ENCODE data around the gene LASP1NB.
A peak's percentile ranks its signal among the peaks of the same experiment; 100 is the strongest.

The LASP1NB gene

GRCh38 chr17:38960402-38960801 lies 35.0 kb downstream of the LASP1NB start:
- Histone ChIP-seq H3K36me3 (ENCODE audit: control insufficient read depth in 1 of 2, insufficient read depth in 2 of 2, low read length in 2 of 2) (no peaks in the 10 kb centered on the region), H3K4me1 (ENCODE audit: control insufficient read depth in 1 of 2, insufficient read depth in 2 of 2, low read length in 2 of 2) (no peaks in the 10 kb centered on the region), H3K4ac (ENCODE audit: low read depth, low read length) (no peak overlapping the region), H3K27me3 (ENCODE audit: insufficient read depth, low read length) (no peaks in the 10 kb centered on the region), H3K9ac (ENCODE audit: low read length) (no peak overlapping the region), H3K14ac (ENCODE audit: low read length) (no peak overlapping the region), H2BK120ac (ENCODE audit: insufficient read depth, low read length, poor library complexity) (no peak overlapping the region), H2AFZ (ENCODE audit: insufficient read depth, low read length, poor library complexity) (no peak overlapping the region), H4K8ac (ENCODE audit: low read depth, low read length) (no peak overlapping the region), H2AK5ac (ENCODE audit: low read length) (no peak overlapping the region), H3K9me3 (ENCODE audit: insufficient read depth, low read depth, low read length) (no peaks in the 10 kb centered on the region), H3K79me1 (ENCODE audit: low read length) (no peaks in the 10 kb centered on the region), H3K4me3 (ENCODE audit: low read depth, low read length) (no peak overlapping the region), H3K18ac (ENCODE audit: low read length) (no peak overlapping the region), H2BK5ac (ENCODE audit: low read depth, low read length, poor library complexity) (no peak overlapping the region), H3K23ac (ENCODE audit: low read length) (no peak overlapping the region), H3K27ac (ENCODE audit: low read depth, low read length) (no peak overlapping the region), H3K79me2 (ENCODE audit: control insufficient read depth, insufficient read depth, low read length, poor library complexity) (no peaks in the 10 kb centered on the region), H4K91ac (ENCODE audit: low read depth, low read length) (no peak overlapping the region), H2BK12ac (ENCODE audit: low read length) (no peak overlapping the region), H4K12ac (ENCODE audit: low read depth, low read length) (no peak overlapping the region), H3K4me2 (ENCODE audit: low read length) (no peak overlapping the region)
- no CpG with 5 or more reads among the region's 5 CpGs for WGBS (ENCODE audit: extremely low coverage, insufficient coverage, insufficient read length)
- no peak for DNase-seq

- Histone ChIP-seq H3K36me3 (ENCODE audit: control insufficient read depth in 1 of 2, insufficient read depth in 2 of 2, low read length in 2 of 2) (peaks cover 0 to 2% of the 10 kb centered on the region in 2 experiments), H3K4ac (ENCODE audit: low read depth, low read length) (no peak overlapping the region), H3K4me2 (ENCODE audit: low read length) (no peak overlapping the region), H3K9me3 (ENCODE audit: insufficient read depth, low read depth, low read length) (no peaks in the 10 kb centered on the region), H2BK5ac (ENCODE audit: low read depth, low read length, poor library complexity) (no peak overlapping the region), H4K12ac (ENCODE audit: low read depth, low read length) (no peak overlapping the region), H2BK12ac (ENCODE audit: low read length) (no peak overlapping the region), H3K79me1 (ENCODE audit: low read length) (no peaks in the 10 kb centered on the region), H2AFZ (ENCODE audit: insufficient read depth, low read length, poor library complexity) (no peak overlapping the region), H3K4me3 (ENCODE audit: low read depth, low read length) (no peak overlapping the region), H3K79me2 (ENCODE audit: control insufficient read depth, insufficient read depth, low read length, poor library complexity) (no peaks in the 10 kb centered on the region), H3K27ac (ENCODE audit: low read depth, low read length) (no peak overlapping the region), H3K23ac (ENCODE audit: low read length) (no peak overlapping the region), H3K18ac (ENCODE audit: low read length) (no peak overlapping the region), H4K8ac (ENCODE audit: low read depth, low read length) (no peak overlapping the region), H2AK5ac (ENCODE audit: low read length) (no peak overlapping the region), H3K27me3 (ENCODE audit: insufficient read depth, low read length) (no peaks in the 10 kb centered on the region), H4K91ac (ENCODE audit: low read depth, low read length) (no peak overlapping the region), H3K9ac (ENCODE audit: low read length) (no peak overlapping the region), H3K14ac (ENCODE audit: low read length) (no peak overlapping the region), H3K4me1 (ENCODE audit: control insufficient read depth in 1 of 2, insufficient read depth in 2 of 2, low read length in 2 of 2) (no peaks in the 10 kb centered on the region), H2BK120ac (ENCODE audit: insufficient read depth, low read length, poor library complexity) (no peak overlapping the region)
- no CpG with 5 or more reads among the region's 4 CpGs for WGBS (ENCODE audit: extremely low coverage, insufficient coverage, insufficient read length)
- DNase-seq: no peak
Observed at GRCh38 chr17:38961413-38961812, 36.0 kb downstream of the LASP1NB start.

GRCh38 chr17:38967290-38967738 lies 41.9 kb downstream of the LASP1NB start, which contains the start of gene FBXO47:
FBXO47 (minus strand) TSS chr17:38967403; CDS start chr17:38963025, 4,378 bp downstream.
- no peak within 1 kb of the TSS for H3K9ac ChIP-seq (ENCODE audit: low read length)
- peak within 1 kb of the TSS; percentile 14 for H4K12ac ChIP-seq (ENCODE audit: low read depth, low read length)
- no peaks in the 10 kb centered on the region for H3K9me3 ChIP-seq (ENCODE audit: insufficient read depth, low read depth, low read length)
- peaks cover 0 to 3% of the 10 kb centered on the region in 2 experiments for H3K4me1 ChIP-seq (ENCODE audit: control insufficient read depth in 1 of 2, insufficient read depth in 2 of 2, low read length in 2 of 2)
- H3K27ac ChIP-seq (ENCODE audit: low read depth, low read length): no peak within 1 kb of the TSS
- H4K8ac ChIP-seq (ENCODE audit: low read depth, low read length): peak within 1 kb of the TSS; percentile 80
- no peak within 1 kb of the TSS for H2BK120ac ChIP-seq (ENCODE audit: insufficient read depth, low read length, poor library complexity)
- peak within 1 kb of the TSS; percentile 13 for H3K4me3 ChIP-seq (ENCODE audit: low read depth, low read length)
- H3K4me2 ChIP-seq (ENCODE audit: low read length): peak within 1 kb of the TSS; percentile 51
- peak; percentile 95 to 96 for DNase-seq
- peak within 1 kb of the TSS; percentile 72 for H2AFZ ChIP-seq (ENCODE audit: insufficient read depth, low read length, poor library complexity)
- H3K36me3 ChIP-seq (ENCODE audit: control insufficient read depth in 1 of 2, insufficient read depth in 2 of 2, low read length in 2 of 2): peaks cover 0 to 2% of the 10 kb centered on the region in 2 experiments
- H4K91ac ChIP-seq (ENCODE audit: low read depth, low read length): peak within 1 kb of the TSS; percentile 41
- H3K79me2 ChIP-seq (ENCODE audit: control insufficient read depth, insufficient read depth, low read length, poor library complexity): no peaks in the 10 kb centered on the region
- no peak within 1 kb of the TSS for H2BK12ac ChIP-seq (ENCODE audit: low read length)
- H3K79me1 ChIP-seq (ENCODE audit: low read length): peaks cover 2% of the 10 kb centered on the region
- H3K27me3 ChIP-seq (ENCODE audit: insufficient read depth, low read length): no peaks in the 10 kb centered on the region
- no CpG with 5 or more reads among the region's 21 CpGs for WGBS (ENCODE audit: extremely low coverage, insufficient coverage, insufficient read length)
- no peak within 1 kb of the TSS for H2AK5ac ChIP-seq (ENCODE audit: low read length)
- H3K4ac ChIP-seq (ENCODE audit: low read depth, low read length): no peak within 1 kb of the TSS
- H3K23ac ChIP-seq (ENCODE audit: low read length): no peak within 1 kb of the TSS
- peak within 1 kb of the TSS; percentile 7 for H3K14ac ChIP-seq (ENCODE audit: low read length)
- H3K18ac ChIP-seq (ENCODE audit: low read length): no peak within 1 kb of the TSS
- no peak within 1 kb of the TSS for H2BK5ac ChIP-seq (ENCODE audit: low read depth, low read length, poor library complexity)

GRCh38 chr17:38969281-38969680 lies 43.9 kb downstream of the LASP1NB start:
- Histone ChIP-seq H2BK12ac (ENCODE audit: low read length) (no peak overlapping the region), H3K79me2 (ENCODE audit: control insufficient read depth, insufficient read depth, low read length, poor library complexity) (no peaks in the 10 kb centered on the region), H3K4ac (ENCODE audit: low read depth, low read length) (no peak overlapping the region), H3K9me3 (ENCODE audit: insufficient read depth, low read depth, low read length) (no peaks in the 10 kb centered on the region), H3K36me3 (ENCODE audit: control insufficient read depth in 1 of 2, insufficient read depth in 2 of 2, low read length in 2 of 2) (peaks cover 0 to 2% of the 10 kb centered on the region in 2 experiments), H3K79me1 (ENCODE audit: low read length) (peaks cover 2% of the 10 kb centered on the region), H3K4me2 (ENCODE audit: low read length) (no peak overlapping the region), H3K14ac (ENCODE audit: low read length) (no peak overlapping the region), H3K27me3 (ENCODE audit: insufficient read depth, low read length) (no peaks in the 10 kb centered on the region), H3K9ac (ENCODE audit: low read length) (no peak overlapping the region), H4K8ac (ENCODE audit: low read depth, low read length) (no peak overlapping the region), H2AFZ (ENCODE audit: insufficient read depth, low read length, poor library complexity) (no peak overlapping the region), H3K27ac (ENCODE audit: low read depth, low read length) (no peak overlapping the region), H2BK120ac (ENCODE audit: insufficient read depth, low read length, poor library complexity) (no peak overlapping the region), H3K23ac (ENCODE audit: low read length) (no peak overlapping the region), H2AK5ac (ENCODE audit: low read length) (no peak overlapping the region), H2BK5ac (ENCODE audit: low read depth, low read length, poor library complexity) (no peak overlapping the region), H4K12ac (ENCODE audit: low read depth, low read length) (no peak overlapping the region), H3K4me3 (ENCODE audit: low read depth, low read length) (no peak overlapping the region), H3K4me1 (ENCODE audit: control insufficient read depth in 1 of 2, insufficient read depth in 2 of 2, low read length in 2 of 2) (peaks cover 0 to 3% of the 10 kb centered on the region in 2 experiments), H3K18ac (ENCODE audit: low read length) (no peak overlapping the region), H4K91ac (ENCODE audit: low read depth, low read length) (no peak overlapping the region)
- DNase-seq: no peak
- WGBS (ENCODE audit: extremely low coverage, insufficient coverage, insufficient read length): no CpG with 5 or more reads among the region's 4 CpGs
